ENCODE results near the gene SIX2. TPM values are rescaled to one million over a fixed set of nuclear protein-coding genes. Genes with fewer than 3 reads are reported as not detected.
"Not testable (repeated sequence)": the region's sequence is repeated elsewhere in the genome, so short reads cannot be mapped to it uniquely, and the experiment has no call there.

Gene SIX2
- total and polyA plus RNA-seq, 7 experiments from 2014 or later, result not detected

- POLR2A ChIA-PET; H3K4me1 ChIP-seq (ENCODE audit: control insufficient read depth in 2 of 2, insufficient read depth in 2 of 2, low read length in 2 of 2); H3K4me3 Mint-ChIP-seq; CTCF ChIA-PET; H3K27ac ChIP-seq (ENCODE audit: low read depth, low read length); H3K9me3 ChIP-seq (ENCODE audit: control insufficient read depth in 2 of 3, low read length in 3 of 3); H3K27me3 ChIP-seq (ENCODE audit: control insufficient read depth in 2 of 2, insufficient read depth in 2 of 2, low read length in 2 of 2); H3K36me3 Mint-ChIP-seq; ATAC-seq; intact Hi-C loops (cut with micrococcal nuclease); H3K27ac Mint-ChIP-seq; H3K9me3 Mint-ChIP-seq; H3K4me1 Mint-ChIP-seq; H3K36me3 ChIP-seq (ENCODE audit: control insufficient read depth in 2 of 3, insufficient read depth in 3 of 3, low read length in 3 of 3); DNase-seq; H3K4me3 ChIP-seq (ENCODE audit: low read length): not testable (repeated sequence)
- peaks cover 4 to 23% (median 10%) of the 10 kb centered on the region in 5 donors for H3K27me3 Mint-ChIP-seq
Observed at GRCh38 chr2:45038861-45039260, 29.6 kb upstream of the SIX2 start.

GRCh38 chr2:45033302-45033701, 24.1 kb upstream of the SIX2 start:
- Histone ChIP-seq H3K27ac (ENCODE audit: low read depth, low read length) (no peak overlapping the region), H3K9me3 (ENCODE audit: control insufficient read depth in 2 of 3, low read length in 3 of 3) (no peaks in the 10 kb centered on the region), H3K4me1 (ENCODE audit: control insufficient read depth in 2 of 2, insufficient read depth in 2 of 2, low read length in 2 of 2) (no peaks in the 10 kb centered on the region), H3K4me3 (ENCODE audit: low read length) (no peak overlapping the region), H3K36me3 (ENCODE audit: control insufficient read depth in 2 of 3, insufficient read depth in 3 of 3, low read length in 3 of 3) (no peaks in the 10 kb centered on the region), H3K27me3 (ENCODE audit: control insufficient read depth in 2 of 2, insufficient read depth in 2 of 2, low read length in 2 of 2) (no peaks in the 10 kb centered on the region)
- Mint-ChIP-seq H3K4me1 (no peaks in the 10 kb centered on the region), H3K27me3 (peaks cover 0 to 33% (median 8%) of the 10 kb centered on the region in 5 donors), H3K27ac (no peak overlapping the region), H3K36me3 (no peaks in the 10 kb centered on the region), H3K4me3 (no peak overlapping the region), H3K9me3 (peaks cover 0 to 4% (median 0%) of the 10 kb centered on the region in 11 donors)
- intact Hi-C loops (cut with micrococcal nuclease), result no loop called here
- ATAC-seq, result no peak
- DNase-seq, result no peak
- CTCF ChIA-PET, result no interaction called here
- POLR2A ChIA-PET, result no interaction called here

- Mint-ChIP-seq H3K9me3 (peaks cover 0 to 4% (median 0%) of the 10 kb centered on the region in 11 donors), H3K4me1 (no peaks in the 10 kb centered on the region), H3K4me3 (no peak overlapping the region), H3K27me3 (peaks cover 0 to 44% (median 13%) of the 10 kb centered on the region in 5 donors), H3K36me3 (no peaks in the 10 kb centered on the region), H3K27ac (no peak overlapping the region)
- POLR2A ChIA-PET, result no interaction called here
- Histone ChIP-seq H3K4me1 (ENCODE audit: control insufficient read depth in 2 of 2, insufficient read depth in 2 of 2, low read length in 2 of 2) (no peaks in the 10 kb centered on the region), H3K4me3 (ENCODE audit: low read length) (no peak overlapping the region), H3K36me3 (ENCODE audit: control insufficient read depth in 2 of 3, insufficient read depth in 3 of 3, low read length in 3 of 3) (no peaks in the 10 kb centered on the region), H3K9me3 (ENCODE audit: control insufficient read depth in 2 of 3, low read length in 3 of 3) (no peaks in the 10 kb centered on the region), H3K27me3 (ENCODE audit: control insufficient read depth in 2 of 2, insufficient read depth in 2 of 2, low read length in 2 of 2) (no peaks in the 10 kb centered on the region), H3K27ac (ENCODE audit: low read depth, low read length) (no peak overlapping the region)
- DNase-seq (no peak), ATAC-seq (no peak)
- CTCF ChIA-PET, result no interaction called here
- intact Hi-C loops (cut with micrococcal nuclease), result no loop called here
Observed at GRCh38 chr2:45031028-45031427, 21.8 kb upstream of the SIX2 start.

GRCh38 chr2:45030553-45030952, 21.3 kb upstream of the SIX2 start:
- ATAC-seq (no peak), DNase-seq (no peak)
- H3K27me3 ChIP-seq (ENCODE audit: control insufficient read depth in 2 of 2, insufficient read depth in 2 of 2, low read length in 2 of 2), result no peaks in the 10 kb centered on the region
- POLR2A ChIA-PET, result no interaction called here
- no peak overlapping the region for H3K4me3 ChIP-seq (ENCODE audit: low read length)
- no peak overlapping the region for H3K27ac ChIP-seq (ENCODE audit: low read depth, low read length)
- H3K27me3 Mint-ChIP-seq, result peaks cover 0 to 48% (median 15%) of the 10 kb centered on the region in 5 donors
- CTCF ChIA-PET, result interaction anchor here (0.7 kb wide), 1 partner anchor 22 kb away, joined by 3 read pairs; no protein-coding TSS in a partner anchor
- no peaks in the 10 kb centered on the region for H3K36me3 ChIP-seq (ENCODE audit: control insufficient read depth in 2 of 3, insufficient read depth in 3 of 3, low read length in 3 of 3)
- no peaks in the 10 kb centered on the region for H3K4me1 Mint-ChIP-seq
- H3K9me3 Mint-ChIP-seq, result peaks cover 0 to 4% (median 0%) of the 10 kb centered on the region in 11 donors
- no peaks in the 10 kb centered on the region for H3K4me1 ChIP-seq (ENCODE audit: control insufficient read depth in 2 of 2, insufficient read depth in 2 of 2, low read length in 2 of 2)
- H3K4me3 Mint-ChIP-seq, result no peak overlapping the region
- H3K27ac Mint-ChIP-seq, result no peak overlapping the region
- intact Hi-C loops (cut with micrococcal nuclease), result no loop called here
- H3K36me3 Mint-ChIP-seq, result no peaks in the 10 kb centered on the region
- no peaks in the 10 kb centered on the region for H3K9me3 ChIP-seq (ENCODE audit: control insufficient read depth in 2 of 3, low read length in 3 of 3)

- Histone ChIP-seq H3K9me3 (ENCODE audit: control insufficient read depth in 2 of 3, low read length in 3 of 3) (no peaks in the 10 kb centered on the region), H3K36me3 (ENCODE audit: control insufficient read depth in 2 of 3, insufficient read depth in 3 of 3, low read length in 3 of 3) (no peaks in the 10 kb centered on the region), H3K4me1 (ENCODE audit: control insufficient read depth in 2 of 2, insufficient read depth in 2 of 2, low read length in 2 of 2) (no peaks in the 10 kb centered on the region), H3K4me3 (ENCODE audit: low read length) (no peak overlapping the region), H3K27me3 (ENCODE audit: control insufficient read depth in 2 of 2, insufficient read depth in 2 of 2, low read length in 2 of 2) (no peaks in the 10 kb centered on the region), H3K27ac (ENCODE audit: low read depth, low read length) (no peak overlapping the region)
- CTCF ChIA-PET, result no interaction called here
- H3K4me3 Mint-ChIP-seq, result no peak overlapping the region
- peaks cover 0 to 4% (median 0%) of the 10 kb centered on the region in 11 donors for H3K9me3 Mint-ChIP-seq
- peaks cover 0 to 61% (median 15%) of the 10 kb centered on the region in 5 donors for H3K27me3 Mint-ChIP-seq
- DNase-seq, result no peak
- intact Hi-C loops (cut with micrococcal nuclease), result no loop called here
- no peak overlapping the region for H3K27ac Mint-ChIP-seq
- H3K4me1 Mint-ChIP-seq, result no peaks in the 10 kb centered on the region
- H3K36me3 Mint-ChIP-seq, result no peaks in the 10 kb centered on the region
- ATAC-seq, result no peak
- POLR2A ChIA-PET, result no interaction called here
Observed at GRCh38 chr2:45029215-45029614, 20.0 kb upstream of the SIX2 start.

- ChIA-PET CTCF (no interaction called here), POLR2A (no interaction called here)
- no peak overlapping the region for H3K4me3 Mint-ChIP-seq
- intact Hi-C loops (cut with micrococcal nuclease), result no loop called here
- no peaks in the 10 kb centered on the region for H3K36me3 Mint-ChIP-seq
- ATAC-seq, result no peak
- H3K27ac Mint-ChIP-seq, result no peak overlapping the region
- no peaks in the 10 kb centered on the region for H3K36me3 ChIP-seq (ENCODE audit: control insufficient read depth in 2 of 3, insufficient read depth in 3 of 3, low read length in 3 of 3)
- peaks cover 0 to 62% (median 15%) of the 10 kb centered on the region in 5 donors for H3K27me3 Mint-ChIP-seq
- H3K4me3 ChIP-seq (ENCODE audit: low read length), result no peak overlapping the region
- no peak overlapping the region for H3K27ac ChIP-seq (ENCODE audit: low read depth, low read length)
- no peak for DNase-seq
- peaks cover 0 to 2% (median 0%) of the 10 kb centered on the region in 11 donors for H3K9me3 Mint-ChIP-seq
- no peaks in the 10 kb centered on the region for H3K27me3 ChIP-seq (ENCODE audit: control insufficient read depth in 2 of 2, insufficient read depth in 2 of 2, low read length in 2 of 2)
- no peaks in the 10 kb centered on the region for H3K4me1 Mint-ChIP-seq
- no peaks in the 10 kb centered on the region for H3K4me1 ChIP-seq (ENCODE audit: control insufficient read depth in 2 of 2, insufficient read depth in 2 of 2, low read length in 2 of 2)
- H3K9me3 ChIP-seq (ENCODE audit: control insufficient read depth in 2 of 3, low read length in 3 of 3), result no peaks in the 10 kb centered on the region
Observed at GRCh38 chr2:45028276-45028675, 19.0 kb upstream of the SIX2 start.

- no peaks in the 10 kb centered on the region for H3K4me1 Mint-ChIP-seq
- no peak for DNase-seq
- H3K27ac ChIP-seq (ENCODE audit: low read depth, low read length), result no peak overlapping the region
- H3K27me3 Mint-ChIP-seq, result peaks cover 0 to 69% (median 21%) of the 10 kb centered on the region in 5 donors
- H3K27ac Mint-ChIP-seq, result no peak overlapping the region
- H3K4me1 ChIP-seq (ENCODE audit: control insufficient read depth in 2 of 2, insufficient read depth in 2 of 2, low read length in 2 of 2), result no peaks in the 10 kb centered on the region
- H3K9me3 Mint-ChIP-seq, result peaks cover 0 to 2% (median 0%) of the 10 kb centered on the region in 11 donors
- ChIA-PET CTCF (no interaction called here), POLR2A (no interaction called here)
- no peak for ATAC-seq
- no peaks in the 10 kb centered on the region for H3K9me3 ChIP-seq (ENCODE audit: control insufficient read depth in 2 of 3, low read length in 3 of 3)
- no peak overlapping the region for H3K4me3 Mint-ChIP-seq
- H3K36me3 ChIP-seq (ENCODE audit: control insufficient read depth in 2 of 3, insufficient read depth in 3 of 3, low read length in 3 of 3), result no peaks in the 10 kb centered on the region
- H3K36me3 Mint-ChIP-seq, result no peaks in the 10 kb centered on the region
- H3K4me3 ChIP-seq (ENCODE audit: low read length), result no peak overlapping the region
- no peaks in the 10 kb centered on the region for H3K27me3 ChIP-seq (ENCODE audit: control insufficient read depth in 2 of 2, insufficient read depth in 2 of 2, low read length in 2 of 2)
- intact Hi-C loops (cut with micrococcal nuclease), result no loop called here
Observed at GRCh38 chr2:45026924-45027450, 17.7 kb upstream of the SIX2 start.

All from naive thymus-derived CD4-positive, alpha-beta T cell (primary cell).